Measurements from ENCODE around the gene NEUROG1. TPM values are rescaled to one million over a fixed set of nuclear protein-coding genes. Genes with fewer than 3 reads are reported as not detected.
"Not testable (repeated sequence)": the region's sequence is repeated elsewhere in the genome, so short reads cannot be mapped to it uniquely, and the experiment has no call there.

The NEUROG1 gene
- polyA plus RNA-seq, 1 donor, result not detected

DNA sequence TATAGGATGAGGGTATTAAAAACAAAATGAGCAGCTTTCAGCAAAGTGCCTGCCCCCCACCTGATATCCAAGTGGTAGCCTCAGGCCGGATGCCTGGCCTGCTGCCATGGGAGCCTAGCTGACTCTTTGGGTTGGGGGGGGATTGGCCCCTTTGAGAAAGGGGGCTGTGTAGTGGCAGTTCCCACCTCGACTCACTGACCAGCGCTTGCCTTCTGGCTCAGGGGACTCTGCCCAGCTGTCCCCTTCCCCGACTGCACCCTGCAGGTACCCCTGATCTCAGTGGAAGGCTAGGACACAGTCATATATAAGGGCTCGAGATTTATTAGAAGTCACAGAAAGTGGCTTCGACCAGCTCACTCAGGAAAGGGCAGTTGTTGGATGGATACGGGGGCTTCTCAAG, 1.5 kb upstream of the NEUROG1 start:
- no peak for DNase-seq (ENCODE audit: low read depth)

DNA sequence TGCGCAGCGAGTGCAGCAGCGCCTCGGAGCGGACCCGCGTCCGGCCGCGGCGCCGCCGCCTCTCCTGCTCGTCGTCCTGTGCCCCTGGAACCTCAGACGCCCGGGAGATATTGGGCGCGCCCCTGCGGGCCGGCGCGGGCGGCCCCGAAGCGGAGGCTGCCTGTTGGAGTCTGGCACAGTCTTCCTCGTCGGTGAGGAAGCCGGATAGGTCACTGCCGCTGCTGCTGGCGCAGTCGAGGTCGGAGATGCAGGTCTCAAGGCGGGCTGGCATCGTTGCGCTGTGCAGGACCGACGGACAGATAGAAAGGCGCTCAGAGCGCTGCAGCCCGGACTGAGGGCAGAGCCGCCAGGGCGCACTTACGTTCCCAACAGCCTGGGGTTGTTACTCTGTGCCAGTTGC, 344 bp downstream of the NEUROG1 start:
- DNase-seq (ENCODE audit: low read depth), result no peak

DNA sequence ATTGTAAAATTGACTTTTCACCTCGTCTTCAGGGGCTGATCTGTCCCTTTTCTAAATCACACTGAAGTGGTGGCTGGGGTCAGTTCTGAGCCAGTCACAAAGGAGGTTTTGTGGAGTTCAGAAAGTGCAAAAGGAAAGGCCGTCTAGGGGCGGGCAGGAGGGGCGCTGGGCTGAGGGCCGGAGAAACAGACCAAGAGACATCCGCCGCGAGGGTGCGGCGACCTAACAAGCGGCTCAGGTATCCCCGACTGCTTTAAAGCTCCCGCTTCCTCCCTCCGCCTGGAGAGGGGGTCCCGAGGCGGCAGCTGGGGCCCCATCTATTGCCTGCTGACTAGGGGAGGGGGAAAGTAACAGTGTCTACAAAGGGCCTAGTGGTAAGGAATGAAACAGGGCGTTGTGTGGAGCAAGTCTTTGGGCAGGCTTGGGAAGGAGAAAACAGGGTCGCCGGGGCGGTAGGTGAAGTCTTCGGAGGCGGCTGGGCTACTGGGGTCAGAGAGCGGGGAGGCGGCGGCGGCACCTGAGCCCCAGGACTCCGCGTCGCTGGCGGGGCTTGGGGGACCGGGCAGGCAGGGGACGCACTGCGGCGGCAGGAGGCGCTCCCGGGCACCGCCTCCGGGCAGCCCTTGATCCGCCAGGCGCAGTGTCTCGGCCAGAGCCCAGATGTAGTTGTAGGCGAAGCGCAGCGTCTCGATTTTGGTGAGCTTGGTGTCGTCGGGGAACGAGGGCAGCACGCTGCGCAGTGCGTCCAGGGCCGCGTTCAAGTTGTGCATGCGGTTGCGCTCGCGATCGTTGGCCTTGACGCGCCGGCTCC, 950 bp downstream of the NEUROG1 start:
- no peak for DNase-seq (ENCODE audit: low read depth)

DNA sequence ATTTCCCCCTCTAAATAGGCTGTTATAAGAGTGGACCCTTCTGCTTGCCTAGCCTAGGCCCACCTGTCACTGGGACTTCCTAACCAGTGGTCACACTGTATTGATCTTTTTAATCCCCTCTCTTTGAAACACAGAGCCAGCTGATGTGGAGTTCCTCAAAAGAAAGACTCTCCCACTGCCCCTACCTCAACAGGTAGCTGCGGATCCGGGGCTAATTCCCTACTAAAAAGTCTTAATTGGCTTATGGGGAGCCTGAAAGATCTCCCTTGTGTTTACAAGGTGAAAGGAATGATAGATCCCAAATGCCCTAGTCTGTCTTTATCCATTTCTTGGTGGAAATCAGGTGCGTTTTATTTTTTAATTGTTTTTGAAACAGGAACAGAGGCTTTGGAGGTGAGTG, 2.0 kb downstream of the NEUROG1 start:
- no peak for DNase-seq (ENCODE audit: low read depth)

DNA sequence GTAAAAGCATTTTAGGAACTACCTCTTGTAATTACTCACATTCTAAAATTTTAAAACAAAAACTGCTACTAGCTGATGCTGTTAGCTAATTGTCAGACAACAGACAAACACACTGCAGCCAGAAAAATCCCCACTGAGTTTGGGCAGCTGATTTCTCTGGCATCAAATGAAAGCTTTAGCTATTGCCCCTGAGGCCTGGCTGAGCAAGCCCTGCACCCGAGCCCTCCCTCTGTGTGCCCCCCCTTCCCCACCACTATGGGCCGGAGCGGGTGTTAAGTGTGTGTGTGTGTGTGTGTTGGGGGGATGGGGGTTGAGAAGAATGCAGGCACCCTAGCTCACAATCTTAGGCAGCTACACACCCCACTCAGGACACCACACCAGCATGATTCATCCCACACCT, 2.4 kb downstream of the NEUROG1 start:
- no peak for DNase-seq (ENCODE audit: low read depth)

DNA sequence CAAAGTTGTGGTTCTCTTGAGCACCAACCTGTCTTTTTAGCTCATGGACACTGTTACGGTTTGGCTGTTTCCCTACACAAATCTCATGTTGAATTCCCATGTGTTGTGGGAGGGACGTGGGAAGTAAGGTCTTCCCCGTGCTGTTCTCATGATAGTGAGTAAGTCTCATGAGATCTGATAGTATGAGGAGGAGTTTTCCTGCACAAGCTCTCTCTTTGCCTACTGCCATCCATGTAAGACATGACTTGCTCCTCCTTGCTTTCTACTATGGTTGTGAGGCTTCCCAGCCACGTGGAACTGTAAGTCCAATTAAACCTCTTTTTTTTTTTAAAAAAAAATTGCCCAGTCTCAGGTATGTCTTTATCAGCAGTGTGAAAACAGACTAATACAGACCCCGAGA, 6.2 kb downstream of the NEUROG1 start:
- not testable (repeated sequence) for DNase-seq (ENCODE audit: low read depth)

DNA sequence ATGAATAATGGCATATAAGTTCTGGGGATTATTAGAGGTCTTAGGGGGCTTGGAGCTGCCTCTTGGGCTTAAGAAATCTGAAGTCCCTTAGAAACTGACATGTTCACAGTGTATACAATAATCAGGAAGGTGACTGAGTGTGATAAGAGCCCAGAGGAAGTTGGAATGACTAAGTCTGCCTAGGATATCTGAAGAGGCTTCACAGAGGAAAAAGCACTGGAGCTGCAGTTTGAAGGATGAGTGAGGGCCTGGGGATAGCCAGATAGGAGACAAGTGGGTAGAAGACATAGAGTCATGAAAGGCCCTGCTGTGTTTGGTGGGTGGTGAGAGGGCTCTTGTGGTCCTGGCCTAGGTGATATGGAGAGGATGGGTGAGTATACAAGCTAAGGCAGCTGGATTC, 8.8 kb downstream of the NEUROG1 start:
- DNase-seq (ENCODE audit: low read depth), result no peak

DNA sequence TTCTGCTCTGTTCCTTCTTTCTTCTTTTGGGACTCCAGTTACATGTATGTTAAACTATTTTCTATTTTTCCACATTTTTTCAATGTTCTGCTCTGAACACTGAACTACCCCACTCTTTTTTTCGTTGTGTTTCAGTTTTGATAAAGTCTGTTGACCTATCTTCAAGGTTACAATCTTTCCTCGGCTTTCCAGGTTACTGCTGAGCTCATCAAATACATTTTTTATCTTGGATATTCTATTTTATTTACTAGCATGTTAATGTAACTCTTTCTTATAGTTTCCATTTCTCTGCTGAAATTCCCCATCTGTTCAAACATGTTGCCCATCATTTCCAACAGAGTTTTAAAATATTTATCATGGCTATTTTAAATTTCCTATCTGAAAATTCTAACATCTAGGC, 13.8 kb downstream of the NEUROG1 start:
- DNase-seq (ENCODE audit: low read depth), result no peak

DNA sequence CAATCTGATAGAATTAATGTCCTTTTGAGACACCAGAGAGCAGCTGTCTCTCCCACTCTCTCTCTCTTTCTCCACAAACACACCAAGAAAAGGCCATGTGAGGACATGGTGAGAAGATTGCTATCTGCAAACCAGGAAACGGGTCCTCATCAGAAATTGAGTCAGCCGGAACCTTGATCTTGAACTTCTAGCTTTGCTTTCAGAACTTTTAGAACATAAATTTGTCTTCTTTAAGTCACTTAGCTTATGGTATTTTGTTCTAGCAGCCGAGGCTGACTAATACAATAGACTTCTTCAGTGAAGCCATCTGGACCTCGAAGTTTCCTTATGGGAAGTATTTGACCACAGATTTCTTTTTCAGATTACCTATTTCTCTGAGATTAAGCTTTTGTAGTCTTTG, 18.1 kb downstream of the NEUROG1 start:
- DNase-seq (ENCODE audit: low read depth), result no peak

DNA sequence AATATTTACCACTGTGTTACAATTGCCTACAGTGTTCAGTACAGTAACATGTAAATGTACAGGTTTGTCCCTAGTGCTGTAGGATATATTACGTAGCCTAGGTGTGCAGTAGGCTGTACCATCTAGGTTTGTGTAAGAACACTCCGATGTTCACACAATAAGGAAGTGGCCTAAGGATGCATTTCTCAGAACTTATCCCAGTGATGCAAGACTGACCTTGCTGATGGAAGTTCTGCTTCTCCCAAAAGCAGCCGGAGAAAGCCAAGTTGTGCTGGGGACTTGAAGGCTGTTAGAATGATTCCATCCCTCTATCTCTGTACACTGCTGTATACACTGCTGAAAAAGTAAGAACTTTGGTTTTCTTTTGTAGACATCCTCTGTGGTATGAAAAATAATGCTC, 21.6 kb downstream of the NEUROG1 start:
- DNase-seq (ENCODE audit: low read depth), result no peak

DNA sequence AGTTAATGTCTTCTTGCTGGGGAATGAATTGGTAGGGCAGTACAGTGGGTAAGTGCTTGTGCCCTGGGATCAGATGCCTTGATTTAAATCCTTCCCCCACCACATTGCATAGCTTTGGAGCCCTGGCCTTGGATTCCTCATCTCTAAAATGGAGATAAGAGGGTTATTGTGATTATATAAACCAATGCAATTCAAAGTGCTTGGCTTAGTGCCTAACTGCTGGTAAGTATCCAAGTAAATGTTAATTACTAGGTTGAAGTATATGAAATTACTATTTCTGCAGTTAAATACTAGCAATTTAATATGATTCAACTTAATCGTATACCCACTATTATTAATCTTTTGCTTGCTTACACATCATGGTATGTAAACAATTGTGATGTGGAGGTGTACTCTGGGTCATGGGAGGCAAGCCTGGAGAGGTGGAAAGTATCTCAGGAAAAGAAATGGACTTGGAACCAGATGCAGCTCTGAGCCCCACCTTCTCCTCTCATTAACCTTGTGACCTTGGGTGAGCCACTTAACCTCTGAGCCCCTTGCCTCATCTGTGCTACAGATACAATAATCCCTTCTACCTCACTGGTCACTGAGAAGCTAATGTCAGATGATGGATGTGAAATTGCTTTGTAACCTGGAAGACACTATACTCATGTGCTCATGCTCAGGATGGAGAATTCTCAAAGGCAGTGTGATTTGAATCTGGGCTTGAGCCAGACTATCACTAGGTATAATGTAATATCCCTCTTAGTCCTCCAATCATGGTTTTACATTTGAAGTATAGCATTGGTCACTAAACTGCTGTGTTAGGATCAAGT, 23.8 kb downstream of the NEUROG1 start:
- DNase-seq (ENCODE audit: low read depth), result no peak

DNA sequence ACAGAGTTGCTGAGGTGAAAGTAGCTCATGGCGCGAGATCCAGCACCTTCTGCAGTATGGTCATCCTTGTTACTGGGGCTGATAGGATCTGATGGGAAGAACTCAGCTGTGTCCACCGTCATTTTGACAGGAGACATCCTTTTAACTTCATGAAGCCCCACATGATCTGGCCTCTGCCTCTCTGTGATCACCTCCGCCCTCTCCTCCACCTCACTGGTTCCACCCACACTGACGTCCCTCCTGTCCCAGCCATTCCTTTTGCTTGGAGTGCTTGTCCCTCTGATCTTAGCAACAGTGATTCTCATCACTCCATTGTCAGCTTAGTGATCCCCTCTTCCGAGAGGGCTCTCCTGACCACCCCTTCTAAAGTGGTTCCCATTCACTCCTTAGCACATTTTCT, 25.8 kb downstream of the NEUROG1 start:
- no peak for DNase-seq (ENCODE audit: low read depth)

DNA sequence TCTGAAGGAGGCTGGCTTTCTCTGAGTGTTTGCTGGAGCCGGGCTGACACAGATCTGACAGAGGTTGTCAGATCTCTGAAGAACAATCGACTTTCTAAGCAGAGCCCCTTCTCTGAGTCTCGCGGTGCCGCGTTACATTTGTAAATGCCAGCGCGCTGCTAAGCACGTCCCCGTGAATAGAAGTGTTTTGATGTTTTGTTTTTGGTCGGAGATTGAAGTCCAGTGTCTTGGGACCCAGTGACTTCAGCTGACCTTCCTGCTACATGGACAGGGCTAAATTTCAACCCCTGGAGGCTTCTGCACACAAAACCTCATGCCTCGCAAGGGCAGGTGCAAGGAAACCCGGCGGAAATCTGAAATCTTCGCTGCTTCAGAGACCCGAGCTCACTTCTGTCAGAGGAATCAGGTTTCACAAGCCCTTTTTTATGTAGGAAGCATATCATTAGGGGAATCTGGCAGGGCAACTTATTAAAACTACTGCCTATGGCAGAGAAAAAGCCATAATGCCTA, 27.2 kb downstream of the NEUROG1 start:
- no peak for DNase-seq (ENCODE audit: low read depth)

DNA sequence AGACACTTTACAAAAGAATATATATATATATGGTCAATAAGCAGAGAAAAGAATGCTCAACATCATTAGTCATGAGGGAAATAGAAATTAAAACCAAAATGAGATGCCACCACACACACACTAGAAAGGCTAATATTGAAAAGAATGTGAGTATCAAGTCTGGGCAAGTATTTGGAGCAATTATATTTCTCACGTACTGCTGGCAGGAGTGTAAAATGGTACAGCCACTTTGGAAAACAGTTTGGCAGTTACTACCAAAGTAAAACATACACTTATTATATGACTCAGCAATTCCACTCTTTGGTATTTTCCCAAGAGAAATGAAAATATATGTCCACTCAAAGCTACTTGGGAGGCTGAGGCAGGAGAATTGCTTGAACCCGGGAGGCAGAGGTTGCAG, 29.8 kb downstream of the NEUROG1 start:
- no peak for DNase-seq (ENCODE audit: low read depth)

DNA sequence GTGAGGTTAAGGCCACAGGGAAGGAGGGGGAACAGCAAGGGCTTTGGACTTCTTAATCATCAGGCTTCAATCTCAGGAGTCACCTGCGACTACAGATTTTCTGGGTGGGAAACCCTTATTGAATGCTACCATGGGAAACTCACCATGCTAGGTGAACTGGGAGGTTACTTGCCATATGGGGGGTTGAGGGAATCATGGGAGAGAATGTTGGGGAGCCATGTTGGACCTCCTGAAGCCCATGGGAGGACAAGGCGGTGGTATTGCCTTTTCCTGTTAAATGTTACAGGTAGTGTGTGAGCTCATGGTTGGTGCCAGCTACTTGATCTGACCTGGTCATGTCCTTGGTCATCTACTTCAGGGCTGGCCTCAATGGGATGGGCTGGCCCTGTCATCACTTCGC, 31.4 kb downstream of the NEUROG1 start:
- DNase-seq (ENCODE audit: low read depth), result no peak

DNA sequence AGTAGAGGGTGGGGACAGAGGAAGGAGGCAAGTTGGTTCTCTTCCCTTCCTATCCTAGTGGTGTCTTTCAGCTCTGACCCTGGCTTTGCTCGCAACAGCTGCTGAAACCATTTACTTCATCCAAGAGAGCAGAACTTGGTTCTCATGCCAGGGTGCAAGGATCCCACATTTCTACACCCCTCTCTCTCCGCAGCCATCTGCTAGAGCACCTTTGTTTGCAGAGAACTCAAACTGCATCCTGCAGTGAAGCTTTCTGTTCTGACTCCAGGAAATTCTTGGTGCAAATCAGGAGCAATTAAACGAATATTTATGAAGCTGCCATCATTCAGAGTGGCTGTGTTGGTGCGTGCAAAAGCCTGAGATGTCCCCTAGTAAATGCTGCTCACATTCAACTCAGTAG, 31.9 kb downstream of the NEUROG1 start:
- no peak for DNase-seq (ENCODE audit: low read depth)

DNA sequence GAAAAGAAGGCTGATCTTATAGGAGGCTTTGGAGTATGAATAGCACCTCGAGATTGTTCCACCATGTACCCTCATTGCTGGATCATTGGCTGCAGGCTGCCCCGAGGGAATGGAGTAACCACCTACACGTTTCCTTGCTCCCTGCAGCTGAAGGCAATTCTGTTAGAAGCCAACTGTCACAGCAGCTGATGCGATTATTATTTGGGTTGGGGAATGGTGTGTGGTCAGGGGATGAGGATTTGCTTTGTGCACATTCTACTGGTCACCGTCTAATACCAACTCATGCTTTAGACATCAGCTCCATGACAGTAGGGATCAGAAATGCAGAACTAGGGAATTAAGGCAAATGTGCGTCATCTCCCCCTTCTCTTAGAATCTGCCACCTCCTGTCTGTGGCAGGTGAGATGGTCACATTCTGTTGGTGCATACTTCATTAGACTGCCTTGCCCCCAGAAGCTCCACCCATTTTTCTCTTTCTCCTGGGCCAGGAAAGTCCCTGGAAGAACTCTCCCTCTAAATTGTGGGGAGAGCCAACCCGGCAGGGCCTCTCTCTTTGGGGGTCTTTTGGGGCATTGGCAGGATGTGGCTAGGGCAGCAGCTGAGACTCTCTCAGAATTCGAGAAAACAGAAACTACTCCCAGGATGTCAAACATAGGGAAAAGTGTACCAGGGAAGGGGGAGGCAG, 32.8 kb downstream of the NEUROG1 start:
- DNase-seq (ENCODE audit: low read depth), result no peak

DNA sequence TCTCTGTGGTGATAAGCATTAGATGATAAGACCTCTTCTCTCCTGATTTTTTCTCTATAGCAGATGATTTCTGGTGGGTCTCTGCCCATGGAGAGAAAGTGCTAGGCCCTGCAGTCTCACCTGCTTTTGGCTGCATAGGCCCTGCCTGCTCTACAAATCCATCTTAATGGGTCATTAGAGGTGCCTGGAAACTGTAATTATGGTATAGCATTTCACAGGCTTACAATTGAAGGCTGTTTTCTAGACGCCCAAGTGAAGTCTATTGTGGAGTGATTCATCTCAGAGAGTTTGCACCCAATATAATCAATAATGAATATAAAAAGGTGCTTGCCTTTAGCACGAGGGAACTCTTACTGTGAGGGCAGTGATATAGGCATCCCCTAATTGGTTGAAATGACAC, 33.8 kb downstream of the NEUROG1 start:
- no peak for DNase-seq (ENCODE audit: low read depth)

DNA sequence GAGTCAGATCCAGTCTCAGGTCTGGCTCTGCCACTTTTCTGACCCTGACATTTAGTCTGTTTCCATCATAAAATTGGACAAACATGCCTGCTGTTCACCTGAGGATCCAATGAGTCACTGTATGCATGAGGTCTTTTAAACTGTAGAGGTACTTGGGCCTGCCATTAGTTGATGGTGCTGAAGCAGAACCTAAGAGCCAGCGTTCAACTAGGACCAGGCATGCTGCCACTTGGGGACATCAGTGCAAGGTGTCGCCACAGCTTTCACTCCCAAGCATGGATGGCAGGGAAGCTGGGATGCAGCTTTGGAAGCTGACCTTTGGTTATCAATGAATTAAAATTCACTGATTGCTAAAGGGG, 37.1 kb downstream of the NEUROG1 start:
- DNase-seq (ENCODE audit: low read depth), result no peak

DNA sequence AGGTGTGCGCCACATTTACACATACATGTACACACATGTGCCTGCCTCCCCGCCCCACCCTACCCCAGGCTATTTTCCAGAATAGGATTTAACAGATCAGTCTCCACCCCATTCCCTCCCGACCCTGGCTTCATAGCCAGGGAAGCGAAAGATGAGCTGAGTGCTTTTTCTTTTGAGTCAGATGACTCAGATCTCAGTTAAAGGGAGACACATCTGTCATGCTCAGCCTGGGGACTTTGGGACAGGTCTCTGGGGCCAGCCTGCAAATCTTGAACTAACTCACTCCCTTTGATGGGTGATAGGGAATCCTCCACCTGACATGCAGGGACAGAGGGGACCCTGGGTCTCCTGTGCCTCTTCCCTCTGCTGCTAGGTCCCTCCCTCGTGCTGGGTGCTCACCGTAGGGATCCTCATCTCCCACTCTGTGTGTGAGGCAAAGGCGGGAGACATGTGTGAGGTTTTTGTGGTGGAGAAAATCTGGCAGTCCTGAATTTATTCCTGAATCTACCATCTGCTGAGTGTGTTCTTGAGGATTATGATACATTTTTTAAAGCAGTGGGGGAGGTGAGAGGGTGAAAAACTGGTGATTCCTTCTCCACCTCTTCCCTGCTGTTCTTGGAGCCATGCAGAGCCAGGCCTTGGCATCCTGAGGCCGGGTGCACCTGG, 37.7 kb downstream of the NEUROG1 start:
- no peak for DNase-seq (ENCODE audit: low read depth)

DNA sequence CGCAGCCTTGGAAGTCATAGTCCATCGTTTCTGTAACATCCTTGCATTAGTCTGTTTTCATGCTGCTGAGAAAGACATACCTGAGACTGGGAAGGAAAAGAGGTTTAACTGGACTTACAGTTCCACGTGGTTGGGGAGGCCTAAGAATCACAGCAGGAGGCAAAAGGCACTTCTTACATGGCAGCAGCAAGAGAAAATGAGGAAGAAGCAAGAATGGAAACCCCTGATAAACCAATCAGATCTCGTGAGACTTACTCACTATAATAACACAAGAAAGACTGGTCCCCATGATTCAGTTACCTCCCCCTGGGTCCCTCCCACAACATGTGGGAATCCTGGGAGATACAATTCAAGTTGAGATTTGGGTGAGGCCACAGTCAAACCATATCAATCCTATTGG, 40.2 kb downstream of the NEUROG1 start:
- DNase-seq (ENCODE audit: low read depth), result not testable (repeated sequence)

DNA sequence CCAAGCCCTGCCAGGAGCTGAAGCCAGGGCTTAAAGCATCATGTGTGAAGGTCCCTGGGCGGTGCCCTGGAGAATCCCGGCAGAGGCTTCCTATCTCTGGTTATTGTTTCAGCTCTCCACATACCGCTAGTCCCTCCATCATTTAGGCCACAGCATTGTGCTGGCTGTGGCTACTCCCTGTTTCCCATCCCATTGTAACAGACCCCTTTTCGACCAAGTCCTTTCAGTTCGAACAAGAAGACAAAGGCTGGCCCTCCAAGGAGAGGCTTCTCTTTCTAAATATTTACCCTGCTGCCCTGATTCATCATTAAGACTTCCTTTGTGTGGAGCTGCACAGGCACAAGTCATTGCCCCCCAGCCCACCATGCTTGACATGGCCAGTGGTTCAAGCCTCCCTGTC, 41.6 kb downstream of the NEUROG1 start:
- no peak for DNase-seq (ENCODE audit: low read depth)
